Measurements from ENCODE around the gene ATP12A. TPM values are rescaled to one million over a fixed set of nuclear protein-coding genes. Genes with fewer than 3 reads are reported as not detected.

The ATP12A gene
- total RNA-seq, 1 donor from 2014 or later = not detected

DNA sequence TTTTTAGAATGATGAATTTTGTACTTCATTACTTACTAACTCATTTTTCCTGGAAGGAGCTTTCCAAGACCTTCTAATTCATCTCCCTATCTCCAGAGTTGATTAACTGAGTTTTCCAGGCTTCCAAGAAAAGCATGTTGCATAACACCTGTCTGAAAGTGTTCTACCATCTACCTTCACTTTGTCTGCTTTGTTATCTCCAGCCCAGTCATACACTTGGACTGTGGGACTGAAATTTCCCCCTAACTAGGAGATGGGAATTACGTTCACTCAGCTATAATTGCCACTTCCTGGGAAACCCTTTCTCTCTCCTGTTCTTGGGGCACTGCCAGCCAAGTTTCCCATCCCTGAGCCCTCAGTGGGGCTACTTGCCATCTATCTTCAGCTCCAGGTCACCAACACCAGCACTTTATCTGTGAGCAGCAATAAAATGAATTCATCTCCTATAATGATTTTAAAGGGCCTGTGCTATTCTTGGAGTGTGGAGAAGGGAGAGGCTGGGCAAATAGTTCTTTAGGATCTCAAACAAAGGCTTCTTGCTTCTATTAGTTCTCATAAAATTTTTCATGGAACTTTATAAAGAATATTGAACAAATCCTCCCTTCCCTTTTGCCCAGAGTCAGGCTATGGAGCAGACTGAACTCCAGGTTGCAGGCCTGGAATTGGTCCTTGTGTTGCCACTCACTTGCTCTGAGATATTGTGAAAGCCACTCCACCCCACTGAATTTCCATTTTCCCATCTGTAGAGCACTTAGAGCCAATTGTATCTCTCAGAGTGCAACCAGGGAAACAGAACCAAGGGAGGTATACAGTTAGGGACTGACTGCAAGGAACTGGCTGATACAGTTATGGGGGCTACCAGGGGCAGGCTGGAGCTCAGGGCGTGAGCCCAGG, 17.8 kb upstream of the ATP12A start:
- intact Hi-C loops (cut with DNase I) = no loop called here
- DNase-seq (ENCODE audit: low spot score) = no peak

DNA sequence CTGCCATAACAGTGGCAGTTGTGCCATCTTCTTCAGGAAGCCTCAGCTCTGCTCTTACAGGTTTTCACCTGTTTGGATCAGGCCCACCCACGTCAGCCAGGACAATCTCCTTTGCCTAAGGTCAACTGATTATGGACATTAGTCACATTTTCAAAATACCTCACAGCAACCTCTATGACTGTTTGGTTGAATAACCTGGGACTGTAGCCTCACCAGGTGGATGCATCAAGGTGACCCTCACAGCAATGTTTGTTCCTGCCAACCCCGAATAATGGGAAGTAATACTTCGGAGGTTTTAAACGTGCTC, 17.2 kb upstream of the ATP12A start:
- intact Hi-C loops (cut with DNase I) = no loop called here
- no peak for DNase-seq (ENCODE audit: low spot score)

DNA sequence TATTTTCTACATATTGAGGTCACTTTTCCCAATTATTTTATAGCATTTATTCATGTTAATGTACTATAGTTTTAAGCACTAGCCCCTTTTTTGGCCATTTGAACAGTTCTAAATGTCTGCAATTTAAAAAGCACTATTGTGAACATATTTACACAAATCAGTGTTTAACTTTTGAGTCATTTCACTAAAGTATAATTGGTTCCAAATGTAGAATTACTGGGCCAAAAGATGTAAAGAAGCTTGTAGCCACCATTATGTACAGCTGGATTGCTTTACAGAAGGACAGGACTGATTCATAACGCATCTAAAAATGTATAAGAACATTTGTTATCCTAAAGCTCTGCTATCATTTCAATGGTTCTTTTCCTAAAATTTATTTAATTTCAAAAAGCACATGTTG, 16.6 kb upstream of the ATP12A start:
- intact Hi-C loops (cut with DNase I) = no loop called here
- DNase-seq (ENCODE audit: low spot score) = no peak

DNA sequence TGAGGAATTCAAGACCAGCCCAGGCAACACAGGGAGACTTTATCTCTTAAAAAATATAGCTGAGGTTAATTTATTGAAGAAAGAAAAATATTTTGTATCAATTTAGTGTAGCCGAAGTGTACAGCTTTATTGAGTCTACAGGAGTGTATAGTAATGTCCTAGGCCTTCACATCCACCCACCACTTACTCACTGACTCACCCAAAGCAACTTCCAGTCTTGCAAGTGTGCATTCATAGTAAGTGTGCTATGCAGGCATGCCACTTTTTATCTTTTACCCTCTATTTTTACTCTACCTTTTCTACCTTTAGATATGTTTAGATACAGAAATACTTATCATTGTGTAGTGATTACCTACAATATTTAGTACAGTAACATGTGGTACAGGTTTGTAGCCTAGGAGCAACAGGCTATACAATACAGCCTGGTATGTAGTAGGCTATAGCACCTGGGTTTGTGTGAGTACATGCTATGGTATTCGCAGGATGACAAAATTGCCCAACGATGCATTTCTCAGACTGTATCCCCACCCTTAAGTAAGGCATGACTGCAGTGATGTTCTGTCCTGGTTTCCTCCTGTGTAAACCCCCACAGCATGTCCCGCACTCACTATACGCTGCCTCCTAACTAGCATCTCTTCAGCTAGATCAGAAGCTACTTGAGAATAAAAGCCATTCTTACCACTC, 15.3 kb upstream of the ATP12A start:
- no peak for DNase-seq (ENCODE audit: low spot score)
- intact Hi-C loops (cut with DNase I) = no loop called here

DNA sequence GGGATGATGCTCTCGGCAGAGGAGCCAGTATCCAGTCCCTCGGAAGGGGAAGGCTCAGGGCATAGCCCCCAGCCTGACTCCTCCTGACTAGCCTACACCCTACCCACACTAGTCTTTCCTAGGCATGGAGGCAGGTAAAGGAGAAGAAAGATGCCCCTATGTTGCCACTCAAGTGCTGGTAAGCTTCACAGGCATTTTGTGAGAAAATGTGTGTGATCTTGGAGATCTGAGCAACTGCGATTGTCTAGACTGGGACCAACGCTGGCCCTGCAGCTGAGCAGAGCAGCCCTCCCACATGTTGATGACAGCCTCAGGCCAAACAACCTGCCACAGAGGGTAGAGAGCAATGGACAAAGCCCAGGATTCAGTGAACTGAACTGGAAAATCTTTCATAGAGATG, 11.7 kb upstream of the ATP12A start:
- intact Hi-C loops (cut with DNase I) = no loop called here
- no peak for DNase-seq (ENCODE audit: low spot score)

DNA sequence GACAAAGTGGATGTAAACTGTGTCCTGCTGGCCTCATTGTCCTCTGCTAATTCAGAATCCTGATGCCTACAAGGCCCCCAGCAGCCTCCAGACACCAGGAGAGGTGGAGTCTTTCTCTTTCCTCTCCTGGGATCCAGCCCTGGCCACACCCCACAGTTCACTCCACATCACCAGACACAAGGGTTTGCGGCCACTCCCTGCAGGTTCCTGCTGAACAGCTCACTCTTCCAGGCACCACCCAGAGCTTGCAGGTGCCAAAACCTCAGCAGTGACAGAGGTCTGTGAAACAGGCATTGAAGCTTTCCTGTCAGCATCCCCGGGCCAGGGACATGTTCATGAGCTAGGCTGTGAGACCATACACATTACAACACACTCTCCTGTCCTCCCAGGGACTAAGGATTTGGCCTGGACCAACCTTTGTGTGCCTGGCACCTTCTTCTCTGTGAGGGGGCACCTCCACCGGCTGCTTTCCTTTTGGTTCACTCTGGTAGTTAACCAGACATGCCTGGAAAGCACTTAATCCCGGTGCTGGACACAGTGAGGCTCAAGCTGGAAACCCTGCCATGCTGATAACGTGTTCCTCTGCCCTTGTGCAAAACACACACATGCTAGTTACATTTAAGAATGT, 11.1 kb upstream of the ATP12A start:
- no peak for DNase-seq (ENCODE audit: low spot score)
- intact Hi-C loops (cut with DNase I) = no loop called here

DNA sequence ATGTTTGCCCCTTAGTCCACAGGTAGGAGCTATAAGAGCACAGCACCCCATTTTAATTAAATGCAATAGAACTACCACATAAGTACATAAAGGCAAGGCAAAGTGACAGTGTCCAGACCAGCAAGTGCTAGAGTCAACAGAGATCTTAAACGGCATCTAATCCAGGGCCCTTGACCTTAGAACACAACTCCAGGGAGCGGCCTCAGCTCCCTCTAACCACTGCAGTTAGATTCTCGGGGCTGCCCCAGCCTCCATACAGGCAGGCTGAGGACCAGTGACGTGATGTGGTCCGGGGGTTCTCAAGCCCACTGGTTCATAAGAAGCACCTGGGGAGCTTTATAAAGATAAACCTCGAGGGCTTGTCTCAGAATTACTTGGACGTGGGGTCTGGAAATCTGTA, 10.0 kb upstream of the ATP12A start:
- intact Hi-C loops (cut with DNase I) = no loop called here

DNA sequence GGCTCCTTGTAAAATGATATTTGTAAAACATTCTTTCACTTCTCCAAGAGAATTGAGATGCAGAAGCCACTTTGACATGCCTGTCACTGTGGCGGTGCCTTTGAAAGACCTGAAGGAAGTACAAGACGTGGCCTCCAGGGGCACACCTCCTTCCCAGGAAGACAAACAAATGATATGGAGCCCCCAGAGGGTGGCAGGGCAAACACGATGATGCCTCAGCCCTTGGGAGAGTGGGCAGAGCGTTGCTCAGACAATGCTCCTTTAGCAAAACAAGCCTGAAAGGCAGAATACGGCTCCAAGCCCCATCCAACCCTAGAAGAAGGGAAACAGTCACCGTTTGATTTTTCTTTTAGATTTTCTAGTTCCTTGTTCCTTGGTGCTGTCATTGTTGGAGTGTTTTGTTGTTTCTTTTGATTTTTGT, 9.2 kb upstream of the ATP12A start:
- DNase-seq (ENCODE audit: low spot score) = no peak
- intact Hi-C loops (cut with DNase I) = no loop called here

More for the DNA sequence above, 10.0 kb upstream of the ATP12A start:
- no peak for DNase-seq (ENCODE audit: low spot score)

DNA sequence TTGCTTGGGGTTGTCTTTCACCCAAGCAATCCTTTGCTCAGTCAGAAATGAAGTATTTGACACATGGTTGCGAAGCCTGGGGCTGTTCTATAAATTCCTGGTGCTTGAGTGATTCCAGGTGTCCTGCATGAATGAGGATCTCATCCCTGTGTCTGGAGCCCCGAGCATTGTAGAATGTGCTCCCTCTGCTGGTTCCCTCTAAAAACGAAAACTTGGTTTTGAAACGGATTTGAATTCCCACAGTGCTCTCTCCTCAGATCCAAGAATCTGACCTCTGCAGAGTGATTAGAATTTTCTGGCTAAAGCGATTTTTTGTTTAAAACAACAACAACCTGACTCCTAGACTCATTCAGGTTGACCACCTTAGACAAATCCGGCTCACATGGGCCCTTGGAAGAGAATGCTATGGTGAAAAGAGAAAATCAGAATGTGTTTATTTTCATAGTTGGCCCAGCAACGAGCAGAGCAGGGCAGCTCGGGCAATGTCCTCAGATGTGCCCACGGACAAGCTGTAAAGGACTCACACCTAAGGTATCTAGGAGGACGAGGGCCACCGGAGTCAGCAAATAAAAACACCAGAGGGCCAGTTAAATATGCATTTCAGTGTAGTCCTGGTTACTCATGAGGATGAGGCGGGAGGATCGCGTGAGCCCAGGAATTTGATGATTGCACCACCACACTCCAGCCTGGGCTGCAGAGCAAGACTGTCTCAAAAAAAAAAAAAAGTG, 8.7 kb upstream of the ATP12A start:
- DNase-seq (ENCODE audit: low spot score) = no peak
- intact Hi-C loops (cut with DNase I) = no loop called here

DNA sequence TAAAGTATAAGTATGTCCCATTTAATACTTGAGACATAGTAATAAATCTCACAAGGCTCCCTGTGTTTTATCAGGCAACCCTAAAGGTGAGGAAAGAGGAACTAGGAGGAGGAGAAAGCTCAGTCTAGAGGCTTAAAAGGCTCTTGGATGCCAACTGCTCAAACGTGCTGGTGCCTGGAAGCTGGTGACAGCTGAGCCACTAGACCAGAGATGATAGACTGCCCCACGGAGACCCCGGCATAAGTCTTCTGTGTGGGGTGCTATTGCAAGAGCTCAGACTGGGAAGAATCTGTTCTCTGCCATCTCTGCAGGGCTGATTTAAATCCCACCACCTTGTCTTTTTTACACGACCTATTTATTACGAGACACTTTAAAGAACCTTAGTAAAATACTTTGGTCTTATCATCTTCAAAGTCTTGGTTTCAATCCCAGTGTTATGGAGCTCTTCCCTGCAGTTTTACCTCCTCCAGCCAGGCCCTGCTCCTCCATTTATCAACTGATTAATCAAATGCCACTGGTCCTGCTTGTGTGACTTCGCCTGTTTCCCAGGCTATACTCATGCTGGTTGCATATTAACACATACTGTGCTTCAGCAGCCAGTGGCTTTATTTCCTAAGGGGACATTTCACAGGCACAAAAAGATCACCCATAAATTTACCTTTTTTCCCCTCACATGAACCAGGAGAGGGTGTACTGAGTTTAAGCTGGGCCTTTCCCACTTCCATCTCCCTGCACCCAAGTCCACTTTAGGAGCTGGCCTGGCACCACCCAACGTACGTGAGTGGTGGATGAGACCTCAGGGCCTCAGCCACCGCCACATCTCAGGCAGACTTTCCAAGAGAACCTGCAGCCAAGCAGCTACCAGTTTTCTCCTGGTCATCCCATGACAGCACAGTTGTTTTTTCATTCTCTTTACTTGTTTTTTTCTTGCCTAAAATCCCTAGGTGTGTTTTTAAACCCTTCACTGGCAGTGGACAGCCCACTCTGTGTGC, 7.8 kb upstream of the ATP12A start:
- intact Hi-C loops (cut with DNase I) = no loop called here
- no peak for DNase-seq (ENCODE audit: low spot score)

DNA sequence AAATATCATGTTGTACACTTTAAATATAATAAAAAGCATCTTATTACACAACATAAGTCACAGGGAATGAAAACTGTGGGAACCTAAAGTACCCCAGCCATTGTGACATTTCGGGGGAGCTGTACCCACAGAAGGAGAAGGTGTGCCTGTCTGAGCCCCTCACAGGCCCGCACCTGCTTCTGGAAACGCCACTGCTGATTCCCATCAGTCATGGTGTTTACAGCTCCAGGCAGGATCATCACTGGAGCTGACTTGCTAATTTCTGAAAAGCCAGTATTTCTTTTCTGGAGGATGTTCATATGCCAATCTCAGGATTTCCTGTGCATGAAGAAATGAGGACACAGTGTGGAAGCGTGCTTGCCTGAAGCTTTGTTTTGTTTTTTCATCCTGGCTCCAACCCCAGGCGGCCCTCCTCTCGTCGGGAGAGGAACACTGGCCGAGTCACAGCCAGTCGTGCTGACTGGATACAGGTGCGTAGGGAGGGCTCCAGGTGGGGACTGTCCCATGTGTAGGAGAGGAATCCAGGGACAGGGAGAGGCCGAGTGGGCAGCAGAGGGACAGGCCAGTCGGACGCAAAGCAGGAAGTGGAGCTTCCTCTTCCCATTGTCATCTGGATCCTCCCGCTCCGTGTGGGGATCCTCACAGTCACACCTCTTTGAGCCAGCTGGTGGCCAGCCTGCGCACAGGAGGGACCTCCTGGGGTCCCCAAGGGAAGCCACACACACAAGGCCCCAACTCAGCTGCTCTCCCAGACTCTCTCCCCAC, 4.2 kb upstream of the ATP12A start:
- intact Hi-C loops (cut with DNase I) = no loop called here
- DNase-seq (ENCODE audit: low spot score) = no peak

DNA sequence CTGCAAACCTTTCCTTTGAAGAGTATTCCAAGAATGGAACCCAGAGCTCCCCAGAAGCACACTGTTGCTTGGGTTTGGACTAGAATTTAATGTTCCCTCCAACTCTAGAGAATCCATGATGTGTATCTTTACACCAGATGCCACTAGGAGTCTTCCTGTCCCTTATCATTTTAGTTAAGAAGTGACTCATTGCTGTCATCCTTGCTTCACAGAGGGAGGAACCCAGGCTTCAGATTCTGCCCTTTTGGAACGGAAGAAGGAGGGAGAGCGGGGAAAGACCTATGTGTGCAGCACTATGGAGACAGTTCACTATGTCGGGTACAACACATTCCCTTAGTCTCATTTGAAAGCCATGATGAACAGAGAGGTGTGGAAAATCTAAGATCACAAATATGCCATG, 2.1 kb upstream of the ATP12A start:
- DNase-seq (ENCODE audit: low spot score) = no peak
- intact Hi-C loops (cut with DNase I) = no loop called here

DNA sequence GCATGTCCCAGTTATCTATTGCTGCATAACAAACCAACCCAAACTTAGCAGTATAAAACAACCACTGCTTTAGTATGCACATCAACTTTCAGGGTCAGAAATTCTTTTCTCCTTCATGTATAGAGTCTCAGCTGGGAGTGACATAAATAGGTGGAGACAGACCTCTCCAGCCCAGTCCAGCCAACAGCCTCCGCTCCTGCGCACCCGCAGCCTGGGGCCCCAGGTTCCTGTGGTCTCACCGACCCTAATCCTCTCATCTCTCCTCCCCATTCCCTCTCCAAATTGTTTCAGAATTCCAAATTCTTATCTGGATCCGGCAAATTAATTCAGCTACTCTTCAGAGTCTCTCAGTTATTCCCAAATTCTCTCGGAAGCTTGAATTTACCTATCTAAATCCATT, 522 bp upstream of the ATP12A start:
- DNase-seq (ENCODE audit: low spot score) = no peak
- intact Hi-C loops (cut with DNase I) = no loop called here

DNA sequence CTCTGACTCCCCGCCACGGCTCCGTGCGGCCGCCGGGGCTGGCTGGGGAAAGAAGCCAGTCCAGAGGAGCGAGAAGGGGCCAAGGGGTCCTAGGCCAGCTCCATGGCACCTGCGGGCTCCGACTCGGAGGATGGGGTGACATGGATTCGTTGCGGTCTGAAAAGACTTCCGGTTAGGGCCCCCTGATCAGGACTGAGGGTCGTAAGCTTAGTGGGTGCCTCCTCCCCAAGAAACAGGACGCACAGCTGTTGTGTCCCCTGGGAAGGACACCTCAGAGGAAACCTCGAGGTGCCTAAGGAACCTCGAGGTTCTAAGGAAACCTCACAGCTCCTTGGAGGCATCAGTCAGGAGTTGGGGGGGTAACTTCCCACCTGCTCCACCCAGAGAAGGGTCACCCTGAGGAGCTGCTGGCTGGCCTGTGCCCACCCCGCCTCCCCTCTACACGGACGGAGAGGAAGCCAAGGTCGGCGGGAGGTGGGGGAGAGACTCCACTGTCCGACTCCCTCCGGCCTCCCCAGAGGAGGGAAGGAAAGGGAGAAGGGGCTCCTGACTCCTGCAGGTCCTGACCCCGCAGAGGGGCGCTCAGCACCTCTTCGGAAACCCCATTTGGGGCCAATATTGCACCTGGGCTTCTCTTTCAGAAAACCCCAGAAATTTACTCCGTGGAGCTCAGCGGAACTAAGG, 855 bp downstream of the ATP12A start:
- intact Hi-C loops (cut with DNase I) = no loop called here

DNA sequence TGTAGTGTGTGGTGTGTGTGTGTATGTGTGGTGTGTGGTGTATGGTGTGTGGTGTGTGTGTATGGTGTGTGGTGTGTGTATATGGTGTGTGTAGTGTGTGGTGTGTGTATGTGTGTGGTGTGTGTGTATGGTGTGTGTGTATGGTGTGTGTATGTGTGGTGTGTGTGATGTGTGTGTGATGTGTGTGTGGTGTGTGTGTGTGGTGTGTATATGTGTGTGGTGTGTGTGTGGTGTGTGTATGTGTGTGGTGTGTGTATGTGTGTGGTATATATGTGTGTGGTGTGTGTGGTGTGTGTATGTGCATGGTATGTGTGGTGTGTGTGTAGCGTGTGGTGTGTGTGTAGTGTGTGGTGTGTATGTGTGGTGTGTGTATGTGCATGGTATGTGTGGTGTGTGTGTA, 1.7 kb downstream of the ATP12A start:
- DNase-seq (ENCODE audit: low spot score) = no peak
- intact Hi-C loops (cut with DNase I) = no loop called here

More for the DNA sequence above, 855 bp downstream of the ATP12A start:
- DNase-seq (ENCODE audit: low spot score) = no peak

DNA sequence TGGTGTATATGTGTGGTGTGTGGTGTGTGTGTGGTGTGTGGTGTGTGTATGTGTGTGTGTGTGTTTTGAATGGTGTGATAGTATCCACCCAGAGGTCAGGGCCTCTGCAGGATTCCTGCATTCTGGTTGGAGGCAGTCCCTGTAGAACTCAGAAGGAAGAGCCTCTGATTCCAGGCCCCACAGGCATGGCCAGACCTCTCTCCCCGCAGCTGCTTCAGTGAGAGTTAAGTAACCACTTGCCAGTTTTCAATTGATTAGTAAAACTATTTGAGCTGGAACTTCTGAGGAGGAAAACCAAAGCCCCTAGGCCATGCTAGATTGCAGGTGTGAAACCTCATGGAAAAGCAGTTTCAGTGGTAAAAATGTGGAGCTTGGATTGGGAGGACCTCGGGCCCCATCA, 2.1 kb downstream of the ATP12A start:
- intact Hi-C loops (cut with DNase I) = no loop called here
- DNase-seq (ENCODE audit: low spot score) = no peak

DNA sequence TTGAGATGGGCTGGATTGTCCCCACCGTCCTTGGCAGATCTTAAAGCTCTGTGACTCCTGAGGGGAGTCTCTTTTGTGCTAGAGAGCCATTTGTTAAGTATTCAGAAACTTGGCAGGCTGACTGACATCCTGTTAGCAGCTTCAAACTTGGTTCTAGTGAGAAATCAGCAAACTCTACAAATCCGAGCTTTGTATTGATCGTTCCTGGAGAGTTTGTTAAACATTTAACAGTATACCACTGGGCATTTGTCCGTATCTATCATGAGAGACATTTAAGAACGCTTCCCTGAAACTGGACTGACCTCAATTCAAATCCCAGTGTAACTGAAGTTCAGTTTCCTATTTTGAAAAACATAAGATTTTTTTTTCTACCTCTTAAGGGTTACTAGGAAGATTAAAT, 3.1 kb downstream of the ATP12A start:
- no peak for DNase-seq (ENCODE audit: low spot score)
- intact Hi-C loops (cut with DNase I) = no loop called here
